GM20431 (cell line): ENCODE results near the gene SCAMP5.

ENCODE experiments used
- in situ Hi-C: fragments of 300-500 bp; cut with MseI, MboI; formaldehyde crosslinking; loops from one replicate; pipeline ENCODE4 v1.15.0; 2020; ENCODE audit warnings: low sequenced_read_pairs; ENCODE audit not compliant: unreplicated experiment

The SCAMP5 gene, protein sequence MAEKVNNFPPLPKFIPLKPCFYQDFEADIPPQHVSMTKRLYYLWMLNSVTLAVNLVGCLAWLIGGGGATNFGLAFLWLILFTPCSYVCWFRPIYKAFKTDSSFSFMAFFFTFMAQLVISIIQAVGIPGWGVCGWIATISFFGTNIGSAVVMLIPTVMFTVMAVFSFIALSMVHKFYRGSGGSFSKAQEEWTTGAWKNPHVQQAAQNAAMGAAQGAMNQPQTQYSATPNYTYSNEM

DNA sequence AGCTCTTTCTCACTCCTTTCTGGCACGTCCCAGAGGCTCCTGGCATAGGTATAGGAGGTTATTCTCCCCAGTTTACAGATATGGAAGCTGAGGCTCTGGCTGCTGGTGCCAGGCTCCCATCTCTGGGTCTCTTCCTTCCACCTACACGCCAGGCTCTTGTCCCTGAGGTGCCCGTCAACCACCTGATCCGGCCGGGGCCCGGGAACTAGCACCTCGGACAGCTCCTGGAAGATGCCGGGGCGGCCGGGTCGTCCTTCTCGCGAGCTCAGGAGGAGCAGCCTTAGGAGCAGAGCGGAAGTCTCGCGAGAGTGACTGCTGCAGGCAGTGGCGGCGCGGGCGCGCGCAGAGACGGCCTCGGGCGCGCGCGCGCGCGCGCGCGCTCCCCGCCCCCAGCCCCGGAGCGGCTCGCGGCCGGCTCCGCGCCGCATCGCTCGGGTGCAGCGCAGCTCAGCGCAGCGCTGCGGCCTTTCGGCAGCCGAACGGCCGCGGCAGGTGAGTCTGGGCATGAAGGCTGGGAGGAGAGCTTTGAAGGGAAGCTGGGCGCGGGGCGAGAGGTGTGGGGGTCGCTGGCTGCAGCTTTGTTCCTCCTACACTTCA lies at the start of gene SCAMP5:
Gene SCAMP5 (plus strand): TSS at position 382 of the 597 bp plus-strand sequence. CDS start 16,277 bp downstream, outside the sequence.
- in situ Hi-C loops = no loop called here

DNA sequence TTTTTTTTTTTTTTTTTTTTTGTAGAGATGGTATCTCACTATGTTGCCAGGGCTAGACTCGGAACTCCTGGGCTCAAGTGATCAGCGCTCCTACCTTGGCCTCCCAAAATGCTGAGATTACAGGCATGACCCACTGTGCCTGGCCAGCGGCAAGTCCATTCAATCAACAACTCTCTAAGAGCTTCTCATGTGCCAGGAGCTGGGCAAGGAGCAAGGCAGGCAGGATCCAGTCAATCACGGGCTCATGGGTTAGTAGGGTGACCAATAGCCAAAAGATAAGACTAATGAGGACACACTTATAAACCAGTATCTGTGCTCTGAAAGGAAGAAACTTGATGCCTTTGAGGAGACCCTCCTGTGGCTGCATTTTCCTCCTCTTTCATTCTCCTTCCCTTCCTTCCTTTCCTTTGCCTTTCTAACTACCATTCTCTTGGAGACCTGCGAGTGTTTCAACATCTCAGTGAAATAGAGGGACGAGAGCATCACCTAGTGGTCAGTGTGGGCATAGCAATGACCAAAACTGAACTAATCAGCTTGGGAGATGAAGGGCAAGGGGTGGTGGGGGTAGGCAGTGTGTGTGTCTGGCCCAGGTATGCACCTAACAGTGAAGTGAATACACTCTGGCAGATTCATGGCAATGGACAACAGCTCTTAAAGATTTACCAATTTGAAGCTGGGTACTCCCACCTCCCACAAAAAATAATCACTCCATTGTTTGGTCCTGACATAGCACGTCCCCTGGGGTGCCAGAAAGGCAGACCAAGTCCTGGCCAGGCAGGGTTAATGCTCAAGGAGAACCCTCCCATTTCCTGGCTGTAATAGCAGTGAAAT lies 45.1 kb upstream of the SCAMP5 start:
- in situ Hi-C loops = no loop called here

DNA sequence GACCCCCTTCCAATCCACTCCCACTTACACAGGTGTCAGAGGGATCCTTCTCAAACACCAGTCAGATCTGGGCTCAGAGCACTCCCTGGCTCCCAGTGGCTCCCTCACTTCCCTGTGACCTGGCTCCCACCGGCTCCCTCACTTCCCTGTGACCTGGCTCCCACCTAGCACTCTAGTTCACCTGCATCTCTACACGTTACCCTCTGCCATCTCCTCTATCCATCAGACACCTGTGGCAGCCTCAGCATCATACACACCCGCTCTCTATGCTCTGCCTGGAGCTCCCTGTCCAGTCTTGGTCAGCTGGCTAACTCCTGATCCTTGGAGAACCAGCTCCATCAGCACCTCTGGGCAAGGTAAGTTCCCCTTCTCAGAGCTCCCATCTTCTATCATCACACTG lies 44.4 kb upstream of the SCAMP5 start:
- in situ Hi-C loops = no loop called here

DNA sequence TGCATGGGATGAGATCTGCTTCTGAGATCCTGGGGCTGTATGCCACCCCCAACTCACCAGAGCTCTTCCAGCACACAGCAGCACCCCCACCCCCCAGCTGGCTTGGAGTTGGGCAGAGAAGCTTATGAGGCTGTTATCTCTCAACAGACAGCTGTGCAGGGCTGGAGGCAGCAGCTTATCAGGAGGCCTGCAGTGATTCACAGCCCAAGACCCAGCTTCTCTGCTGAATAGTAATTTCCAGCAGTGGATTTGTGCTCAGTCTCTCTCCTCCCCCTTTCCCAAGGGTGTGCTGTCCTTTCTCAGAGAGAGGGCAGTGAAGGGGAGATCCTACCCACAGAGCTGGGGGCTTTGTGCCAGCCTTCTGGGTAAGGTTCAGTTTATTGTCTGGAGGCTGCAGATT lies 40.8 kb upstream of the SCAMP5 start:
- in situ Hi-C loops = no loop called here

DNA sequence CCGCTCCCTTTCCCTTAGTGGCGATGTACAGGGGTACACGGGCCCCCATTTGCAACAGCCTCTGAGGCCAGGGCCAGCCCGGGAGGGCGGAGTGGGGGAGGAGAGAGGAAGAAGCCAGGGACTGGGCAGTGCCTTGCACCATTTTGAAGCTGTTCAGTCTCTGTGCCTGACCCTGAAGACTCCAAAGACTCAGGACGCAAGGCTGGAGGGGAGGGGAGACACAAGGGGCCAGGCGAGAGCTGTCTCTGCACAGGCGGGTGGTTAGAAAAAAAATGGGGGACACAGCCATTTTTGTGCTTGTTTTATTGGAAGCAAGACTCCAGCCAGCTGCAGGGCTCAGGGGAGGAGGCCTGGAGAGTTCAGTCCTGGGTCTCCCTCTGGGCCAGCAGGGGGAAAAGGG lies 40.3 kb upstream of the SCAMP5 start:
- in situ Hi-C loops = no loop called here

DNA sequence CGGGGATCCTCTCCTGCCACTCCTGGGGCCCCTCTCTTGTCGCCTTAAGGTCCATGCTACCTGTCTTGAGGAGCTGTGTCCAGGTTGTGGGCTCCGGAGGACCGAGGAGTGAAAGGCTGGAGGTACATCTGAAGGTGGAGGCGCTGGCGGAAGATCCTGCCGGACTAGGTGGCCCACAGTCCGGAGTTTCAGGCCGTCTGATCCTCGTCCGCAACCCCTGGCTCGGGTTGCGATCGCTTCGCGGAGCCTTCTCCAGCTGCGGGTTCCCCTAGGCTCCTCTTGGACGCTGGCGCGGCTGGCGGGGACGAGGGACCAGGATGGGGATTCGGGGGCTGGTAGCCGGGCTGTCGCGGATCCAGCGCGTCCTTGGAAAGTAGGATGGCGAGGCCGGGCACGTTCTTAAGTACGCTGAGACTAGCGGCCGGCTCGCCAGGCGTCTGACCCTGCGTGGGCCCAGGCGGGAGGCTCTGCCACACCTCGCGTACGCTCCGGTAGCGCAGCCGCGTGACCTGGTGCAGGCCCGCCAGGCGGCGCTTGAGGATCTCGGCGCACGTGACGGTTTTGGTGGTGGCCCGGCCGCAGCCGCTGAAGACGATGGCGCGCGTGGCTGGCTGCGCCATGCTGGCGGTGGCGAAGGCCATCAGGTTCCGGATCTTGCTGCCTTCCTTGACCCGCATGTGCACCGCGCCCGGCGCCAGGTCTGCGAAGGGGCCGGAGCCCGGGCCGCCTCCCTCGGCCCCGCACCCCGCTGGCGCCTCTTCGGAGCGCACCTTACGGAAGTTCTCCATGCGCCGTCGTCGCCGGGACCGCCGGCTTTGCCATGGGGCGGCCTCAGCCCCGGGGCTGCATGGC lies 39.3 kb upstream of the SCAMP5 start:
- in situ Hi-C loops = no loop called here

DNA sequence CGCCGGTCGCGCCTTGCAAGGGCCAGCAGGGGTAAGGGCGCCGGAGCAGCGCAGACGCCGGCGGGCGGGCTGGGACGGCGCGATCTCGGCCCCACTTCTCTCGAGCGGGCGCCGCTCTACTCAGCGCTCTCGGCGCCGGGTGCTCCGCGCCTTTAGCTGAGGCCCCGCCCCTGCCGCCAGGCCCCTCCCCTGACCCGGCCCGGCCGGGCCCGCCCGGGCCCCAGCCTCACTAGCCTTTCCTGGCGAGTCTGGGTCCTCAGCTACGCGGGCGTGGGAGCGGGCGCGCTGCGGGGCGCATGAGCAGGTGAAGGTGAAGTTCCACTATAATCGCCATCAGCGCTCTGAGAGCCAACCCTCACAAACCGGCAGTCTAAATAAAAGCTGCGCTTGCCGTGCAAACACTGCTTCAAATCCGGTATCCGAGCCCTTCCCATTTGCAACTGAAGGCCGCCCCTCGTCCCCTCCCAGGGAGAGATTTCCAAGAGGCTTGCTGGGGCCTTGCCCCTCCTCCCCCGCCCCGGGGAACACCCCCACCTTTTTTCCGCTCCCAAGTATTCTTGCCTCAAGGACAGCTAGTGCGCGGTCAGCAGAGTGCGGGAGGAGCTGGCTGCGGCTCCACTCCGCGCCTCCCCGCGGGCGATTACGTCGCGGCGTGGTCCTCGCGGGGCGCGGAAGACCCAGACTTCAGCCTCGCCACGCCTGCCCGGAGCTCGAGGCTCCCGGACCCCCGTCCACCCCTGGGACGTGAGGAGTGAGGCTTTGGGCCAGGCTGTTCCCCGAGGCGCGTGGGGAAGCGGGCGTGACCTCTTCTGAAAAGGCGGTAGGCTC lies 38.5 kb upstream of the SCAMP5 start, which contains the start of gene RPP25:
Gene RPP25 (minus strand): TSS at position 125 of the 828 bp plus-strand sequence. CDS start 189 bp downstream, outside the sequence.
- in situ Hi-C loops = no loop called here

DNA sequence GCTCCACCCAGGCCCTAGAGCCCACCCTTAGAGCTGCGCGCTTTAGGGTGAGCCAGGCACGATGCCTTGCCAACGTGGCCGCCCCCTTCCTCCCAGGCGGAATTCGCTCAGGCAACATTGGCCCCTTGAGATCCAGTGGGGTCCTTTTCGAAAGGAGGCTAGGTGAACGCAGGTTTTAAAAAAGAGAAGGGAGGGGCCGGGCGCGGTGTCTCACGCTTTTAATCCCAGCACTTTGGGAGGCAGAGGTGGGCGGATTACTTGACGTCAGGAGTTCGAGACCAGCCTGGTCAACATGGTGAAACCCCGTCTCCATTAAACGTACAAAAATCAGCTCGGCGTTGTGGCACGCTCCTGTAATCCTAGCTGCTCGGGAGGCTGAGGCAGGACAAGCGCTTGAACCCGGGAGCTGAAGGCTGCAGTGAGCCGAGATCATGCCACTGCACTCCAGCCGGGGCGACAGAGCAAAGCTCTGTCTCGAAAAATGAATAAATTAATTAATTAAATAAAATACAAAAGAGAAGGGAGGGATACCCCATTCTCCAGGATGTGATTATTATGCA lies 37.8 kb upstream of the SCAMP5 start:
- in situ Hi-C loops = no loop called here

DNA sequence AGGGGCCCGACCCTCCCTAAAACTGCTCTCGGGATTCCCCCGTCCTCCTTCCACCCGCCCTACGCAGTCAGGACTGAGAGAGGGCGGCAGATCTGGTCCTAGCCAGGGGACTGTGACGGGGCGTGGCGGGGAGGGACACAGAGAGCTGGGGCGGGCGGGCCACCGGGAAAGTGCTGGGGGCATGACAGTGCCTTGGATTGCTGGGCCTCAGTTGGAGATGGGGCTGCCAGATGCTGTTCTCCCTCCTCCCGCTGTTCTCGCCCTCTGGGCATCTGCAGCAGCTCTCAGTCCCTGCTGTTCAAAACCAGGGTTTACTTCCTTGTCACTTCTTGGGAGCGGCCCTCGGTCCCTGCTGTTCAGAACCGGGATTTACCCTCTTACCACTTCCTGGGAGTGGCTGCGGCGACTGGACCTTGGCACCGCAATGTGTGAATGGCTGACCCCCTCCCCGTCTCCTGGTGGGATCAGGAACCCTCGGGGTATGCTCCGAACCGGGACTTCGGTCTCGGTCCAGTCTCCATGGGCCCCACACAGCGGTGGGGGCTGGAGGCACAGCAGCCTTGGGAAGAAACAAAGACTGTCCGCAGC lies 36.9 kb upstream of the SCAMP5 start:
- in situ Hi-C loops = no loop called here

DNA sequence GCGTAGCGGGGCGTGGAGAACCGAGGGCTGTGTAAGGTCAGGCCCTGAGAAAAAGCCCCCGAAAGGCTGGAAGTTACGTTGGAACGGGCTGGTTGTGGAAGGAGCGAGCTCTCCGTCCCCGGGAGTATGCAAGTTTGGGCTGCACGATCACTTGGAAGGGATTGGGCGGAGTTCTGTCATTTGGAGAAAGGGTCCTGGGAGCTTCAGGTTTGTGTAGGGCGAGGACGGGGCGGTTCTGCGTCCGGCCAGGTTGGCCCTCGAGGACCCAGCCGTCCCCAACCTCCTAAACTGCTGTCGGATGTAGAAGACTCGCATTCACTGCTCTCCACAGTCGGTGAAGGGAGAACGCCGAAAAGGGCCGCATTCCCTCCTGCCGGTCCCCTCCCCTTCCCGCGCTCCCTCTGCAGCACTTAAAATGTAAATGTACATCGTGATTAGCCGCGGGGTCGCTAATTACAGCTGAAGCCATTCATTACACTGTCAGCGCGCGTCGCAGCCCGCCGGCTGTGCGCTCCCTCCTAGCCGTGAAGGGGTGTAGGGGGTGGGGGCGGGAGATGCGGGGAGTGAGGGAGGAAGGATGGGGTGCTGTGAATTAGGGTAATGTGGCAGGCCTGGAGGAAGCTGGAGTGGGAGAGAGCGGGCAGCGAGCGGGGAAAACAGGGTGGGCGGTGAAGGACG lies 36.3 kb upstream of the SCAMP5 start:
- in situ Hi-C loops = no loop called here

DNA sequence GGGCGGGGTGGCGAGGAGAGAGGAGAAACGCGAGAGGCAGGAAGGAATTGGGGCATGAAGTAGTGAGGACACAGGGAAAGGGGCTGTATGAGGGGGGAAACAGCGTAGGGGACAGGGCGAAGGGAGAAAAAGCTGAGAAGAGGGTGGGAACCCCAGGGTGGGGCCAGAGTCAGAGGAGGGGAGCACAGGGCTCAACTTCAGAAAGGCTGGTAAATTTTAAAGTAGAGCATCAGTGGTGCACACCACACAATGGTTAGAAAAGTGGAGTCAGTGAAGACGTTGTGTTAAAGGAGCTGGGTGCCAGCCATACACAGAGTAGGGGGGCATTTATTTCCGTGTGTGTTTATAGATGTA lies 35.8 kb upstream of the SCAMP5 start:
- in situ Hi-C loops = no loop called here

DNA sequence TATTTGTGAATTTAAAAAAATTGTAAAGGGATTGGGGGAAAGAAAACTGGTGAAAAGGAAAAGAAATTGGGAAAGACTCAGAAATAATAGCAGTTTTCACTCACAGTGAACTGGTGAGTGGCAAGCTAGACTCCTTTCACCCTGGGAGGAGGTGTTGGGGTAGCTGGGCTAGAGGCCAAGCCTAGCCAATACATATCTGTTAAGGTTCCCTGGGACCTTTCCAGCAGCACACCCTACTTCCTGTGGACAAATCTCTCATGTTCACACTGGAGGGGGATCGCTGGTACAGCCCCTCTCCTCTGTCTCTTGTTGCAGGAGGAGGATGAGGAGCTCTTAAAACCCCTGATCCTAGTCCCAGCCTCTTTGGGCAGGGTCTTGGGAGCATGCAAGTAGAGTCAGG lies 35.1 kb upstream of the SCAMP5 start:
- in situ Hi-C loops = no loop called here

DNA sequence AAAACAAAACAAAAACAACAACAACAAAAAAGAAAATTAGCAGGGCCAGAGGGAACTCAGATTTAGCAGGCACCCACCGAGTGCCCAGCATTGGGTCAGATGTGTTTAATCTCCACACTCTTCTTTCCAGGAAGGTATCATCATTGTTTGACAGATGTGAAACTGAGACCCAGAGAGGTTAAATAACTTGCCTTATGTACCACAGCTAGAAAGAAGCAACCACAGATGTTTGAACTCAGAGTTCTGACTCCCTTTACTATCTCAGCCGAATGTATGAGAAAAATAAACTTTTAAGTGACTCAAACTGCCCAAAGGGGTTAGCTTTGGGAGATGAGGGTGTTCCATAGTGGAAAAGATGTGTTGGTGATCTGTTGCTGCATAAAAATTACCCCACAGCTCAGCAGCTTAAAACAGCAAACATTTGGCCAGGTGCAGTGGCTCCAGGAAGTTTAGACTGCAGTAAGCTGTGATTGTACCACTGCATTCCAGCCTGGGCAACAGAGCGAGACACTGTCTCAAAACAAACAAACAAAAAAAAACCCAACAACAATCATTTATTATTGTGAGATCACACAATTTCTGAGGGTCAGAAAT lies 34.3 kb upstream of the SCAMP5 start:
- in situ Hi-C loops = no loop called here

DNA sequence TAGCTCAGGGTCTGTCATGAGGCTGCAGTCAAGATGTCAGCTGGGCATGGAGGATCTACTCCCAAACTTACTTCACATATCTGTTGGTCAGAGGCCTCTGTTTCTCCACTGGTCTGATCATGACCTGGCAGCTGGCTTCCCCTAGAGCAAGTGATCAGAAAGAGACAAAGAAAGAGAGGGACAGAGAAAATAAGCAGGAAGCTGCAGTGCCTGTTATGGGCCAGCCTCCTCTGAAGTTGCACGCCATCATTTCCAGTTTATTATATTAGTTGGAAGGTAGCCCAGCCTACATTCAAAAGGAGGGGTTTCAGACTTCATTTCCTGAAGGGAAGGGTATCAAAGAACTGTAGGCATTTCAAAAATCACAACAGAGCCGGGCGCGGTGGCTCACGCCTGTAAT lies 33.7 kb upstream of the SCAMP5 start:
- in situ Hi-C loops = no loop called here

DNA sequence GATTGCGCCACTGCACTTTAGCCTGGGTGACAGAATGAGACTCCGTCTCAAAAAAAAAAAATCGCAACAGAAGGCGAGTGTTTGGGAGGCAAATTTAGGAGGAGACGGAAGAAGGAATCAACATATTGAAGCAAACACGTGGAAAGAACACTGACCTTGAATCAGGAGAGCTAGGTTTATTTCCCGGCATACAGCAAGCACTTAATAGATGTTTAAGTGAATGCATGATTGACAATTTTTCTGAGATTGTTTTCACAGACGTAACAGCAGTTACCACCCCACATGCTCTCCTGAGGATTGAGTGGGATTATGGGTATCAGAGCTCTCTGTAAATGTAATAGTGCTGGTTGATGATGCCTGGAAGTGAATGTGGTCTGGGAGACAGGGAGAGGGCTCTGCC lies 33.1 kb upstream of the SCAMP5 start:
- in situ Hi-C loops = no loop called here

DNA sequence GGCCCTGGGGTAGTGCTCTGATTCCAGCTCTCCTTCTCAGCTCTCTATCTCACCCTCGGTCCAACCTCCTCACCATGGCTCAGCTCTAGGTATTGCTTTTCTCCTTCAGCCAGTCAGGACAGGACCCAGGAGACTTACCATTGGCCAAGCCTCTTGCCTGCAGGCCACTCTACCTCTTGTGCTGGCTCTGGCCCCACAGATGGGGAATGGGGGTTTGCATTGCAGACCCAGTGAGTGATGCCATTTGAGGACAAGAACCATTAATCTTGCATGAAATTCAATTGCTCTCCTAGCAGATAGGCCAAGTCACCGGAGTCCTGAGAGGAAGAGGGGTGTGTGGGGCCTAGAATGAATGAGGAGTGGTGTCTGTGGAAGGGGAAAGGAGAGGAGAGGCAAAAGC lies 32.7 kb upstream of the SCAMP5 start:
- in situ Hi-C loops = no loop called here

DNA sequence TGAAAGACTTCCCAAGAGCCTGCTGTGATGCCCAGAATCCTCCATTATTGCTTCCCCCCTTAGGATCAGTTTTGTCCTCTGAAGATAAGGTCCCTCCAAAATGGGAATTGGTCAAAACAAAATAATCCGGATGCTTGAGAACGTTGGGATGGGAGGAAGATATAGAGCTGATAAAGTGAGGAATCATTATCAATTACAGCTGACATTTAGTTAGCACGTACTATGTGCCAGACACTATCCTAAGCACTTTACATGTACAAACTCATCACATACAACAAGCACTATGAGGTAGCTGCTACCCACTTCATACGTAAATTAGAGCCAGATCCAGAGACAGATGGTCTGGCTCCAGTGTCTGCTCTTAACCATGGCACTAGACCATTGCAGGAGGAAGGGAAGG lies 32.1 kb upstream of the SCAMP5 start:
- in situ Hi-C loops = no loop called here

DNA sequence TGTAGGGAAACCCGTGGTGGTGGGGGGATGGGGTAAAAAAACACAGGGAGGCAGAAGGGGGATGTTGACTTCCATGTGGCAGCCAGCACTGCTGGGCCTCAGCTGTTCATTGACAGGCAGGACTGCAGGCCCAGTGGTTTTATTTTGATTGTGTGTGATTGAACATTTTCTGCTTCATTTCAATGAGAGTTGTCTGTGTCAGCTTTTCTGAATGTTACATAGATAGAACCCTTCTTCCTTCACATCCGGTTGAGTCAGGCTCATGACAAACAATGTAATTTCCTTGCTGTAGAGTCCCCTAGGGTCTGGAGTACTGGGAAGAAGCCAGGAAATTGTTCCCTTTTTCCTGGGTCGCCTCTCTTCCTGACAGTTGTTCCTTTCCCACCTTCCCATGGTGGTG lies 30.6 kb upstream of the SCAMP5 start:
- in situ Hi-C loops = no loop called here
